Astrocyte (in vitro differentiated cells and primary cell): ENCODE data around the gene EXOC4.

Experiments
- CTCF ChIP-seq: IDR thresholded peaks from 2 replicates; pipeline ENCODE4 v1.5.1; 2011; ENCODE audit warnings: low read depth, mild to moderate bottlenecking, inconsistent platforms, low read length, moderate library complexity; ENCODE audit not compliant: insufficient read depth
- EZH2 ChIP-seq: IDR thresholded peaks from 2 replicates; pipeline ENCODE4 v1.6.1; 2012; ENCODE audit warnings: mild to moderate bottlenecking, low read length, inconsistent platforms; ENCODE audit not compliant: insufficient read depth

GRCh38 chr7:133652547-133652946, 399.7 kb downstream of the EXOC4 start:
- TF ChIP-seq CTCF (no peak), EZH2 (no peak)
